Measurements from ENCODE around the gene RANBP17. TPM values are rescaled to one million over a fixed set of nuclear protein-coding genes. Genes with fewer than 3 reads are reported as not detected.
"Not testable (repeated sequence)": the region's sequence is repeated elsewhere in the genome, so short reads cannot be mapped to it uniquely, and the experiment has no call there.

RANBP17 gene
- total RNA-seq, 2 donors from 2014 or later, result 26.6 to 28.0 TPM

DNA sequence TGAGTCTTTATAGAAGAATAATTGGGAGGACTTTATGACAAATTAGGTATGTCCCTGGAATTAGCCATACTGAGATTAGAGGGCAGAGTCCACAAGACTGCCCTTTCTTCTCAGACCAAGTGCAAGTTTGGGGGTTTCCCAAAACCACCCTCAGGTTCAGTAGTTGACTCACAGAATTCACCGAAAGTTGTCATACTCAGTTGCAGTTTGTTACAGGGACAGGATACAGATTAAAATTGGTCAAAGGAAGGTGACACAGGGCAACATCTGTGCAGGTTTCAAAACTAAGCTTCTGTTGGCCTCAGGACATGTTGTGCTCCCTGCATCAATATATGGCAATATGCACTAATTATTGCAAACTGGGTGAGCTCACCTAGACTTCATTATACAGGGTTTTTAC lies 3.8 kb downstream of the RANBP17 start:
- peaks cover 16% of the 10 kb centered on the region for H3K9me3 ChIP-seq (ENCODE audit: control insufficient read depth, low read length)
- peaks cover 6% of the 10 kb centered on the region for H3K4me1 ChIP-seq (ENCODE audit: control insufficient read depth, insufficient read depth, low read length)
- H3K4me1 Mint-ChIP-seq, result peaks cover 41% of the 10 kb centered on the region
- WGBS, 2 experiments (ENCODE audit: insufficient coverage in 1 of 2, insufficient read length in 1 of 2), result 90 to 100% methylated on average over 1 of the region's 1 CpG
- peaks cover 16% of the 10 kb centered on the region for H3K9me3 Mint-ChIP-seq
- no peak overlapping the region for H3K4me3 ChIP-seq (ENCODE audit: low read length)
- no peak overlapping the region for H3K27ac ChIP-seq (ENCODE audit: low read depth, low read length)
- no peaks in the 10 kb centered on the region for H3K27me3 ChIP-seq (ENCODE audit: control insufficient read depth, insufficient read depth, low read length, poor library complexity, severe bottlenecking)
- peaks cover 15% of the 10 kb centered on the region for H3K27me3 Mint-ChIP-seq (ENCODE audit: insufficient read depth)
- no peak overlapping the region for H3K27ac Mint-ChIP-seq
- H3K4me3 Mint-ChIP-seq, result no peak overlapping the region
- TF ChIP-seq, protein P1, sequence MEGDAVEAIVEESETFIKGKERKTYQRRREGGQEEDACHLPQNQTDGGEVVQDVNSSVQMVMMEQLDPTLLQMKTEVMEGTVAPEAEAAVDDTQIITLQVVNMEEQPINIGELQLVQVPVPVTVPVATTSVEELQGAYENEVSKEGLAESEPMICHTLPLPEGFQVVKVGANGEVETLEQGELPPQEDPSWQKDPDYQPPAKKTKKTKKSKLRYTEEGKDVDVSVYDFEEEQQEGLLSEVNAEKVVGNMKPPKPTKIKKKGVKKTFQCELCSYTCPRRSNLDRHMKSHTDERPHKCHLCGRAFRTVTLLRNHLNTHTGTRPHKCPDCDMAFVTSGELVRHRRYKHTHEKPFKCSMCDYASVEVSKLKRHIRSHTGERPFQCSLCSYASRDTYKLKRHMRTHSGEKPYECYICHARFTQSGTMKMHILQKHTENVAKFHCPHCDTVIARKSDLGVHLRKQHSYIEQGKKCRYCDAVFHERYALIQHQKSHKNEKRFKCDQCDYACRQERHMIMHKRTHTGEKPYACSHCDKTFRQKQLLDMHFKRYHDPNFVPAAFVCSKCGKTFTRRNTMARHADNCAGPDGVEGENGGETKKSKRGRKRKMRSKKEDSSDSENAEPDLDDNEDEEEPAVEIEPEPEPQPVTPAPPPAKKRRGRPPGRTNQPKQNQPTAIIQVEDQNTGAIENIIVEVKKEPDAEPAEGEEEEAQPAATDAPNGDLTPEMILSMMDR (conservative IDR thresholded peaks at IDR 0.05), result no peak
- H3K36me3 Mint-ChIP-seq (ENCODE audit: low read depth), result peaks cover 22% of the 10 kb centered on the region
- no peak for DNase-seq
- H3K9ac ChIP-seq (ENCODE audit: extremely low read depth, low read length, poor library complexity, severe bottlenecking), result no peak overlapping the region
- H3K36me3 ChIP-seq (ENCODE audit: control insufficient read depth, insufficient read depth, low read length), result no peaks in the 10 kb centered on the region

DNA sequence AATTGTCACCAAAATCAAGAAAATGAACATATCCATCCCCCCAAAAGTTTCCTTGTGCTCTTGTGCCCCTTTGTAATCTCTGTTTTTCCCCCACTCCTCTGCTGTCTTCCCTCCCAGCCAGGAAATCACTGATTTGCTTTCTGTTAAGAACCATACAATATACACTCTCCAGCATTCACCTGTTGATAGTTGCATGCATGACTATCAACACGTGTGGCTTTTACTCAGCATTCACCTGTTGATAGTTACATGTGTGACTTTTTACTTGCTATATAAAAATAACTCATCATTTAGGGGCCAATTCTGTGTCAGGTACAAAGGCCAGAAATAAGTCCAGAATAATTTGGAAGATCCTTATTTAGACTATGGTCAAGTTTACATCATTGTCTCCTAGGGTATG lies 6.0 kb downstream of the RANBP17 start:
- peaks cover 39% of the 10 kb centered on the region for H3K4me1 Mint-ChIP-seq
- H3K36me3 ChIP-seq (ENCODE audit: control insufficient read depth, insufficient read depth, low read length), result no peaks in the 10 kb centered on the region
- no peak overlapping the region for H3K27ac ChIP-seq (ENCODE audit: low read depth, low read length)
- H3K27ac Mint-ChIP-seq, result no peak overlapping the region
- no peak overlapping the region for H3K4me3 Mint-ChIP-seq
- H3K9ac ChIP-seq (ENCODE audit: extremely low read depth, low read length, poor library complexity, severe bottlenecking), result no peak overlapping the region
- WGBS, 2 experiments (ENCODE audit: insufficient coverage in 1 of 2, insufficient read length in 1 of 2), result 79 to 100% methylated on average over 1 of the region's 1 CpG
- H3K36me3 Mint-ChIP-seq (ENCODE audit: low read depth), result peaks cover 31% of the 10 kb centered on the region
- peaks cover 12% of the 10 kb centered on the region for H3K27me3 Mint-ChIP-seq (ENCODE audit: insufficient read depth)
- peaks cover 6% of the 10 kb centered on the region for H3K4me1 ChIP-seq (ENCODE audit: control insufficient read depth, insufficient read depth, low read length)
- no peaks in the 10 kb centered on the region for H3K27me3 ChIP-seq (ENCODE audit: control insufficient read depth, insufficient read depth, low read length, poor library complexity, severe bottlenecking)
- TF ChIP-seq, protein P1 (conservative IDR thresholded peaks at IDR 0.05), result no peak
- H3K9me3 ChIP-seq (ENCODE audit: control insufficient read depth, low read length), result peaks cover 19% of the 10 kb centered on the region
- peaks cover 24% of the 10 kb centered on the region for H3K9me3 Mint-ChIP-seq
- DNase-seq, result no peak
- no peak overlapping the region for H3K4me3 ChIP-seq (ENCODE audit: low read length)

DNA sequence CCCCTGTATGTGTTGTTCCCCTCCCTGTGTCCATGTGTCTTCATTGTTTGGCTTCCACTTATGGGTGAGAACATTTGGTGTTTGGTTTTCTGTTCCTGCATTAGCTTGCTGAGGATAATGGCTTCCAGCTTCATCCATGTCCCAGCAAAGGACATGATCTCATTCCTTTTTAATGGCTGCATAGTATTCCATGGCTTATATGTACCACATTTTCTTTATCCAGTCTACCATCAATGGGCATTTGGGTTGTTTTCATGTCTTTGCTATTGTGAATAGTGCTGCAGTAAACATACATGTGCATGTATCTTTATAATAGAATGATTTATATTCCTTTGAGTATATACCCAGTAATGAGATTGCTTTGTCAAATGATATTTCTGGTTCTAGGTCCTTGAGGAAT lies 8.6 kb downstream of the RANBP17 start:
- H3K4me1 Mint-ChIP-seq, result peaks cover 19% of the 10 kb centered on the region
- H3K27ac ChIP-seq (ENCODE audit: low read depth, low read length); H3K4me1 ChIP-seq (ENCODE audit: control insufficient read depth, insufficient read depth, low read length); H3K27me3 Mint-ChIP-seq (ENCODE audit: insufficient read depth); H3K27me3 ChIP-seq (ENCODE audit: control insufficient read depth, insufficient read depth, low read length, poor library complexity, severe bottlenecking); H3K4me3 Mint-ChIP-seq; DNase-seq; H3K4me3 ChIP-seq (ENCODE audit: low read length); H3K9ac ChIP-seq (ENCODE audit: extremely low read depth, low read length, poor library complexity, severe bottlenecking); H3K27ac Mint-ChIP-seq; H3K36me3 ChIP-seq (ENCODE audit: control insufficient read depth, insufficient read depth, low read length): not testable (repeated sequence)
- H3K36me3 Mint-ChIP-seq (ENCODE audit: low read depth), result peaks cover 30% of the 10 kb centered on the region
- peaks cover 43% of the 10 kb centered on the region for H3K9me3 Mint-ChIP-seq
- H3K9me3 ChIP-seq (ENCODE audit: control insufficient read depth, low read length), result peaks cover 19% of the 10 kb centered on the region

DNA sequence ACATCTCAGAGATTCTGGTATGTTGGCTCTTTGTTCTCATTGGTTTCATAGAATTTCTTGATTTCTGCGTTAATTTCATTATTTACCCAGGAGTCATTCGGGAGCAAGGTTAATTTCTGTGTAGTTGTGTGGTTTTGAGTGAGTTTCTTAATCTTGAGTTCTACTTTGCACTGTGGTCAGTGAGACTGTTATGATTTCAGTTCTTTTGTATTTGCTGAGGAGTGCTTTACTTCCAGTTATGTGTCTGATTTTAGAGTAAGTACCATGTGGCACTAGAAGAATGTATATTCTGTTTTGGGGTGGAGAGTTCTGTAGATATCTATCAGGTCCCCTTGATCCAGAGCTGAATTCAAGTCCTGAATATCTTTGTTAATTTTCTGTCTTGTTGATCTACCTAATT lies 12.2 kb downstream of the RANBP17 start:
- H3K27ac Mint-ChIP-seq, result no peak overlapping the region
- H3K9me3 Mint-ChIP-seq, result peaks cover 43% of the 10 kb centered on the region
- DNase-seq, result no peak
- Histone ChIP-seq H3K9ac (ENCODE audit: extremely low read depth, low read length, poor library complexity, severe bottlenecking) (no peak overlapping the region), H3K27ac (ENCODE audit: low read depth, low read length) (no peak overlapping the region), H3K4me1 (ENCODE audit: control insufficient read depth, insufficient read depth, low read length) (no peaks in the 10 kb centered on the region), H3K27me3 (ENCODE audit: control insufficient read depth, insufficient read depth, low read length, poor library complexity, severe bottlenecking) (no peaks in the 10 kb centered on the region), H3K4me3 (ENCODE audit: low read length) (no peak overlapping the region), H3K36me3 (ENCODE audit: control insufficient read depth, insufficient read depth, low read length) (peaks cover 2% of the 10 kb centered on the region), H3K9me3 (ENCODE audit: control insufficient read depth, low read length) (peaks cover 19% of the 10 kb centered on the region)
- H3K27me3 Mint-ChIP-seq (ENCODE audit: insufficient read depth), result no peaks in the 10 kb centered on the region
- H3K36me3 Mint-ChIP-seq (ENCODE audit: low read depth), result peaks cover 22% of the 10 kb centered on the region
- 80 to 97% methylated on average over 1 to 2 of the region's 2 CpGs for WGBS, 2 experiments (ENCODE audit: insufficient coverage in 1 of 2, insufficient read length in 1 of 2)
- peaks cover 2% of the 10 kb centered on the region for H3K4me1 Mint-ChIP-seq
- TF ChIP-seq, protein P1 (conservative IDR thresholded peaks at IDR 0.05), result no peak
- no peak overlapping the region for H3K4me3 Mint-ChIP-seq
